ENCODE data around the gene ST3GAL6.
"Not testable (repeated sequence)": the region's sequence is repeated elsewhere in the genome, so short reads cannot be mapped to it uniquely, and the experiment has no call there.

Gene ST3GAL6

DNA sequence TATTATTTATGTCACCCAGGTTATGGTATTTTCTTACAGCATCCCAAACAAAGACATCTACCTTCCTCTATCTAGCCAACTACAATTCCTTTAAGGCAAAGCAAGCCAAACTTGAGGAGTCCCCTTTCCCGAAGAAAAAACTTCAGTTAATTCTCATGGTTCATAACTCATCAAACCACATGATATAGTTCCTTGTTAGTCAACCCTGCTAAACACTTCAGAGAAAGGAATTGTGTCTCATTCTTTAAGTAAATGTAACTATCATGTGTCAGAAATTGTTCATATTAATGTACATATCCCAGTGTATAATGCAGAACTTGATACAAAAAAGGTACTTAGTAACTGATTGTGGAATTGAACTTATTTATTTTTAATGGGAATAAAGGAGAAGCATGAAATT lies 44.4 kb downstream of the ST3GAL6 start:
- no peak for DNase-seq

DNA sequence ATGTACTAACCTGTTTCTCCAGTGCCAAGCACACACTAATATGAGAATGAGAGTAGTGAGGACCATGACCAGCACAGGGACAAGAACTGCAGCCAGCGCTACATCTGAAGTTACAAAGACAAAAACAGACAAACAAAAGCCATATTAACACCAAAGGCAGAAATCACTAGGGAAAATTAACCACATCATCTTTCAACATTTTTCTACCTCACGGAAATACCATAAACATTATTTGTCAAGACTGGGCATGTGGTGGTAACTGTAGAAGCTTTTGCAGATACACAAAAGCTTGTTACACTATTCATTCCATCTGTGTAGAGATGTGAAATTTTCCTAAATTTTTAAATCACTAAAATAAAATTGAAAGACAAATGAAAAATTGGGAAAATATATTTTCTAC lies 44.9 kb downstream of the ST3GAL6 start:
- DNase-seq = no peak

DNA sequence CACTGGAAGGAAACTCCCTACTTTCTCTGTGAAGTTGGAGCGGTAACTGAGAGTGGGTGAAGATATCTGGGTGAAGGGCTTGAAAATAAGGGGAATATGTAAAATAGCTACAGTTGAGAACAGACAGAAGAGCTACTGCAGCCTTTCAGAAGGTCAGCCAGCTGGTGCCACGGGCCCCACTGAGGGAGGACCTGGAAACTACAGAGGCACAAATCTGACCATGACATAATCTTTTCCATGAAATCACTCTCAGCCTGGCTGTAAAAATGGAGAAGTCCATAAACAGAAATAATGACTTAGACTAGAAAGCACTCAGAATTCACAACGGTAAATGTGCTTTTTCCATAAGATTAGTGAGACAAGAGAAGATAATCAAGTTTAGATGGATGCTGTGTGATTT lies 46.4 kb downstream of the ST3GAL6 start:
- no peak for DNase-seq

DNA sequence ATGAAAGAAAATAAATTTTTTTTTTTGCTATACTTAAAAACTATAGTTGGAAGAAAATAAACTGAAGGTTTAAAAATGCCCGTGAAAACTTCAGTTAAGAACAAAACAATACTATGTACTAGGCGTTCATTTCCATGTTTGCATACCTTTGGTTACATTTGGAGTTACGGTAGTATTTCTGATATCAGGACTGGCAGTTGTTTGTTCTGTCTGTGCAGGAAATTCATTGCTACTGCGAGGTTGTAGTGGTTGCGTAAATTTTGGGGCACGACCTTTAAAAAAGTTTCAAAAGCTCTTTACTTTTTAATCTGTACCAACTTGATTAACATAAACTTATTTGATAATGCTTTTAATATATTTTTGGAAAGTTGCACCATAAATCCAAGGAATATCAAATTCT lies 47.9 kb downstream of the ST3GAL6 start:
- DNase-seq = no peak

DNA sequence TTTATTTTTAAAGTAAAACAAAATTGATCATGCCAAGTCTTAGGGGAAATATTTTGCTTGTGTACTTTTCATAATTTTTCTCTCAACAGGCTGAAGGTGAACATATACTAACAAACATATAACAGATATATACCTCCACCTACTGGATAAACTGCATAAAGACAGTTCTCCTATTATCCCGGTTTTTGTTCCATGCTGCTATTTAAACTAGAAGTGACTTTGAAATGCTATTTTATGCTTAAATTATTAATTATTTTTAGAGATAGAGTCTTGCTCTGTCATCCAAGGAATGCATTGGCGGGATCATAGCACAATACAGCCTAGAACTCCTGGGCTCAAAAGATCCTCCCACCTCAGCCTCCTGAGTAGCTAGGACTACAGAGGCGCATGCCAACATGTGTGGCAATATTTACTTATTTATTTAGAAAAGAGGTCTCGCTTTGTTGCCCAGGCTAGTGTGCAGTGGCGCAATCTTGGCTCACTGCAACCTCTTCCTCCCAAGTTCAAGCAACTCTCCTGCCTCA lies 49.8 kb downstream of the ST3GAL6 start:
- DNase-seq = peak; percentile 51

DNA sequence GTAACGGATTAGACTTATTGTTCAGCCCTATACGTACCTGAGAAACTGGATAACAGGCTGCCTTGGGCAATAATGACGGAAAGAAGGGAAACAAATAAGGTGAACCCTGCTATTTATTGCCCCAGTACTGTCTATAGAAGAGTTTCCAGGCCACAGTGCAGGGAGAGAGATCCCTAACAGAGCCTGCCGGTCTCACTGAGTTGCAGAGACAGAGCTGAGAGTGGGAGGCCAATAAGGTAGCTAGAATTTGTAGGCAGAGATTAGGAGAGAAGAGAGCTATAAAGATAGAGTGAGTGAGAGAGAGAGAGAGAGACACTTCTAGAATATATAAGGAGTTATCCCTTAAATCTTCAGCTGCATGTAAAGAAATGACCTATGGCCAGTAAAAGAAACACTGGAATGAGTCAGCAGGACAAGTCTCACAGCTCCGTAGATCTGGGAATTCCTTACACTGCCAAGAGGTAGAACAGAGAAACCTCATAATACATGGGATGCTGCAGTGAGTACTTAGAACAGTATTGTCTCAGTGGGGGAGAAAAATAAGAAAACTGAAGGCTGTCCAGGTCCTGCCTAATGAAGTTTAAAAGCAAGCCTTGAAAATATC lies 51.8 kb downstream of the ST3GAL6 start:
- DNase-seq = no peak

DNA sequence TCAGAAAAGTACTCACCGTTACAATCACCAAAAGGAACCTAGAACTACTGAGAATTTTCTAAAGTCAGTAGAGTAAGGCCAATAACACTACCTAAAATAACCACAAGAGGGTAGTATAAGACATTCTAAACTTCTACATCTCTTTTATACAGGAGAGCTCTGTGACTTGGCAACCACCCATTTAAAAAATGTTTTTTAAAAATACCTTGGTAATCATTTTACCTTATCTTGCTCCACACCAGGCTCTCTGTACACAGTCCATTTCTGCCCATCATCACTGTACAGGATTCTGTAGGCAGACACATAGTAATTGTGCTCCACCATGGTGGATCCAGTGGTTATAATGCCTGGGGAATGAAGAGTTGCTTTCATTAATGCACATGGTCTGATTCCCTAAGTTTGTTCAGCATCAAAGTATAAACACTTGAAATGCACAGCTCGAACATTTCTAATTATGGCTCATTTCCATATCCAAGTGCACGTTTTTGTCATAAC lies 54.5 kb downstream of the ST3GAL6 start:
- peak; percentile 54 for DNase-seq

DNA sequence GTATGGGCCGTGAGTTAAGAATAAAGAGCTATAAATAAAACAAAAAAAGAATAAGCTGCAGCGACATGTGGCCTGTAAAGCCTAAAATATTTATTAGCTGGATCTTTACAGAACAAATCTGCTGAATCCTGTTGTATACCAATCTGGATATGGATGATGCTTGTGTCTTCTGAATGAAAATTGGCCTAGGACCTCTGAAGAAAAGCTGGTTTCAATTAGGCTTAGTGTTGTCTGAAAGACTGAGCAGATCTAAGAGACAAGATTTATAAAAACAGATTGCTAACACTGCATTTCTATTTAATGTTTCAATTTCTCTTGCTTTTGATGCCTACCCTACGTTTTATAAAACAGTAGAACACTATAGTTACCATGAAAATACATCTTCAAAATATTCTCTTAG lies 57.9 kb downstream of the ST3GAL6 start:
- no peak for DNase-seq

DNA sequence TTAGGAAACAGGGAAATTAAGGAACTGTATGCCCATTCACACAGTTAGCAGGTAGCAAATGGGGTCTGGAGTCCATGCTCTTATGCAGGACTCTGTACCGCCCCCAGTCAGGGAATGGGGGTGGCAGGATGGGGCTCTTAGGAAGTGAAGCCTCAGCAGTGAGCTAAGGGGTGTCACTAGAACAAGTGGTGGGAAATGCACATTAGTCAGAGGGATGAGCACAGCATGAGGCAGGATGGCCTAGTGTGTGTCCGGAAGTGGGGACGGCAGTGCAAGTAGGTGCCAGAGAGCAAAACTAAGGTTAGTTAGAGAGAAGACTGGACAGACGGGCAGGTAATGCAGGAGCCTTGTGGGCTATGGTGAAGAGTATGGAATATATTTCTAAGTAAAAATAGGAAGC lies 60.7 kb downstream of the ST3GAL6 start:
- no peak for DNase-seq

DNA sequence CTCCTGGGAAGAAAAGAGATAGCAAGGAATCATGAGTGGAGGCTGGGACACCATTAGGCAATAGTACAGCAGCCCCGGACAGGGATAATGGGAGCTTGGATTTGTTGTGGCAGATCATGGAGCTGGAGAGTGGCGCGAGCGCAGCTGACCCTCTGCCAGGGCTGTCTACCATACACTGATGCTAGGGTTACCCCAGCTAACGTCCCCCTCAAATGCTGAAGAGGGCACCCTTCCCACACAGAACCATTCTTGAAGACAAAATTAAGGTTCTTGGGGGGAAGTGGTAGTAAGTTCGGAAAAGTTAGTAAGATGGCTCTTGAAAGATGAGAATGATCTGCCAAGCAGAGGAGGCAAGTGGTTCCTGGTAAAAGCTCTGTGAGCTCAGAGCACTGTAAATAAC lies 61.1 kb downstream of the ST3GAL6 start:
- no peak for DNase-seq

DNA sequence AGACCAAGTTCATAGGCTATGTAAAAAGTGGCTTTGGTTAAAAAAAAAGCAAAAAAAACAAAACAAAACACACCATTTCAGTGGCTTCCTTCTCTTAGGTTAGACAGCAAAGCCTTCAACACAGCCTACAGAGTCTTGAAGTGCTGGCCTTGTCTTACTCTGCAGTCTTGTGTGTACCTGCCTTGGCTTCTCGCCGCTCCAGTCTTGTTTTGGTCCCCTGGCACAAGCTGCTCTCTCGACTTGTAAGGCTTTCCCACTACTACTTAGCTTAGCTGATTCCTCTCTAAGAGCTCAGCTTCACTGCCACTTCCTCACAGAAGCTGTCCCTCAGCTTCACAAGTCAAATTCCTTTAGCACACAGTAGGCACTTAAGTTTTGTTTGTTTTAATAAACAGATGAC lies 63.0 kb downstream of the ST3GAL6 start:
- no peak for DNase-seq

DNA sequence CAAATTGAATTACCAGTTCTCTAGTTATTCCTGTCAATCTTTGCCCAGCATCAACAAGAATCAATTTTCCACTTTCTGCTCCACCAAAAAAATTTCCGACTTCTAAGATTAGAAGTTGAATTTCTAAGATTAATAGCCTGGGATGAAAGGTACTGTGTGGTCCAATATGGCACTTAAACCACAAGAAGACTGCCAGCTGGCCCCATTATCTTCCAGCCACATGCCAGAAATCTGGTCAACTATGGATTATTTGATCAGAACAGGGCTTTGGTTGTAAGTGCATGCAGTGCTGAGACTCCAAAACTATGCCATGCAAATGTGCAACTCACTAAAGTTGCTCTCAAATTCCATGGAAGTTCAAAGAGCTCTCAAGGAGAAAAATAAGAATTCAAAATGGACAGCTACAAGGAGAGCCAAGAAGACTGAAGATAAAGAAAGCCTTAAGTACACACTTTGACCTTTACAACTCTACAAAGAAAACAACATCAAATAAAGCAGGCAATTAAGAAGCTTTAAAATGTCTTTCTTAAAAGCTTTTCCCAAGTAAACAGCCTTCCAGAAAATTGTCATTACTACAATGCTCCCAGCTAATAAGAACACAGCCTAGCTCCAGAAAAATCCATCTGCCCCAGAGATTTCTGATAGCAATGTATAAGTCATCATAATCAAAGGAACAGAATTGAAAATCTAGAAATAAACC lies 64.2 kb downstream of the ST3GAL6 start:
- no peak for DNase-seq

DNA sequence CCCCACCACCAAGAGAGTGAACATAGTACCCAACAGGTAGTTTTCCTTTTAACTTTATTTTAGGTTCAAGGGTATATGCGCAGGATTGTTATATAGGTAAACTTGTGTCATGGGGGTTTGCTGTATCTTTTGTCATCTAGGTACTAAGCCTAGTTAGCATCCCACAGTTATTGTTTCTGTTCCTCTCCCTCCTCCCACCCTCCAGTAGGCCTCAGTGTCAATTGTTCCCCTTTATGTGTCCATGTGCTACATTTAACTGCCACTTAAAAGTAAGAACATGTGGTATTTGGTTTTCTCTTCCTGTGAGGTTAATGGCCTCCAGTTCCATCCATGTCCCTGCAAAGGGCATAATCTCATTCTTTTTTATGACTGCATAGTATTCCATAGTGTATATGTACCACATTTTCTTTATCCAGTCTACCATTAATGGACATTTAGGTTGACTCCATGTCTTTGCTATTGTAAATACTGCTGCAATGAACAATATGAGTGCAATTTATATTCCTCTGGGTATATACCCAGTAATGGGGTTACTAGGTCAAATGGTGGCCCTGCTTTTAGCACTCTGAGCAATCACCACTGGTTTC lies 66.2 kb downstream of the ST3GAL6 start:
- no peak for DNase-seq

DNA sequence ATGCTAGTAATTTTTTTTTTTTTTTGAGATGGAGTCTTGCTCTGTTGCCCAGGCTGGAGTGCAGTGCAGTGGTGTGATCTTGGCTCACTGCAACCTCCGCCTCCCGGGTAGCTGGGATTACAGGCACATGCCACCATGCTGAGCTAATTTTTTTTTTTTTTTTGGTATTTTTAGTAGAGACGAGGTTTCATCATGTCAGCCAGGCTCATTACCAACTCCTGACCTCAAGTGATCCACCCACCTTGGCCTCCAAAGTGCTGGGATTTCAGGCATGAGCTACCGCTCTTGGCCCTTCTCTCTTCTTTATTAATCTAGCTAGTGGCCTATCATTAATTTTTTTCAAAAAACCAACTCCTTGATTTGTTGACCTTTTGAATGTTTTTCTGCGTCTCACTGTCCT lies 67.9 kb downstream of the ST3GAL6 start:
- DNase-seq = not testable (repeated sequence)

DNA sequence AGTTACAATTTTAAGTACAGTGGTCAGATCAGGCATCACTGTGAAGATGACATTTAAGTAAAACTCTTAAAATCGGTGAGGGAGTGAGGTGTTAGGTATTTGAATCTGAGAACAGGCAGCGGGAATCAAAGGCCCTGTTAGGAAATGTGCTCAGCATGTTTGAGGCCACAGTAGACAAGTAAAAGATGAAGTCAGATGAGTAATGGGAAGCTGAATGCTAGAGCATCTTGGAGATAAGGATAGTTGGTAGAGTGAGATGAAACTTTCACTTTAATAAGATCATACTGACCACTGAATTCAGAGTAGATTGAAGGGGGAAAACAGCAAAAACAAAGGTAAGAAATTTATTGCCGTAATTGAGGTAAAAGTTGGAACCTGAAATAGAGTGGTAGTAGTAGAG lies 76.7 kb downstream of the ST3GAL6 start:
- DNase-seq = no peak

DNA sequence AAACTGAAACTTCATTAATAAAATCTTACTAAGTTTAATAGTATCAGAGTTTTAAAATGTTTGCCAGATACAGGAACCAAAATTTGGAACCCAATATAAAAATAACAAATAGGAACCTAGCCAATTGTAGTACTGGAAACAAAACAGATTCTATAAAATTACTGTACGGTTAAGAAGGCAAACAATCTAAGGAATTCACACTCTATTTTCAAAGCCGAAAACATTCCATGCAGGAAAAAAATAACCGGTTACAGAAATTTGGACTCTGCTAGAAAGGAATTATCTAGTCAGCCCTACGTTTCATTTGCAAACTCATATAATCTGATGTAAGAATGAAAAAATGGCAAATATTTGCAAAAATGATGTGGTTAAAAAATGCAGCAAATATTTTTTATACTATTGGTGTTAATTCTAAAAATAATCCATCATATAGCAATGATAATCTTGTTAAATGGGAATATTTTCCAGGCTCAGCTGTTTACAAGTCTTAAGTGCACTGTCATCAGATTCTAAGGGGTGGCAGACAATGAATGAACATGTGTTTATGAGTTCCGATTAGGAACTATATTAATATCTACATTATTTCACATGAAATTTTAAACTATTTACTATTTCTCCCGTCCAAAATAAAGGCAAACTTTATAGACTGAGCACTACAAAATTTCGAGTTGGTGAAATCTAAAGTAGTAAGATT lies 80.3 kb downstream of the ST3GAL6 start:
- no peak for DNase-seq

Data from NCI-H1092 treated with DMSO at 0.1 percent for 48 hours (cell line).